SK-N-SH (cell line): ENCODE data around the gene LRRC8E. TPM values are rescaled to one million over a fixed set of nuclear protein-coding genes. Genes with fewer than 3 reads are reported as not detected.

Experiments
- CTCF ChIA-PET: fragments of 300-600, 350-600 bp; formaldehyde crosslinking; extraction: SDS; loops from one replicate; lab custom pipeline; 2021; lab: Yijun Ruan, JAX
- POLR2A ChIA-PET: fragments of 350-600 bp; sonication (Branson Sonifier 250); formaldehyde crosslinking; extraction: SDS; loops from one replicate; lab custom pipeline; 2020; ENCODE audit warnings: antibody characterized with exemption, inconsistent platforms; lab: Yijun Ruan, JAX
- DNase-seq: peaks from one replicate; pipeline ENCODE4 v3.0.0; 2012
- H2AFZ ChIP-seq: fragments of 200-600 bp; sonication (generic); 2 replicates; pipeline ENCODE4 v1.8.1; 2016; ENCODE audit warnings: antibody characterized with exemption, mild to moderate bottlenecking, low read depth
- H3F3A ChIP-seq: fragments of 200-600 bp; sonication (generic); replicated peaks from 2 replicates; pipeline ENCODE3; 2016; ENCODE audit warnings: antibody characterized with exemption, mild to moderate bottlenecking; ENCODE audit not compliant: insufficient read depth
- H3K27ac ChIP-seq, 2 experiments: fragments of 200-500 bp in 1 of 2; fragments of 200-600 bp in 1 of 2; sonication (Bioruptor generic) in 1 of 2; sonication (generic), shearing (Covaris generic) in 1 of 2; 2 replicates each; pipeline versions ENCODE4 v1.5.1 to v1.6.1; 2014 to 2016; ENCODE audit warnings: low read depth in 2 of 2, inconsistent platforms in 1 of 2, low read length in 1 of 2, mild to moderate bottlenecking in 1 of 2, mixed read lengths in 1 of 2
- H3K27me3 ChIP-seq: fragments of 200-600 bp; sonication (generic), shearing (Covaris generic); 2 replicates; pipeline ENCODE4 v1.6.1; 2016; ENCODE audit warnings: mixed run types; ENCODE audit not compliant: insufficient read depth
- H3K36me3 ChIP-seq, 2 experiments: fragments of 200-500 bp in 1 of 2; fragments of 200-600 bp in 1 of 2; sonication (Bioruptor generic) in 1 of 2; sonication (generic) in 1 of 2; replicated peaks in 1 of 2; 2 replicates each; pipeline versions ENCODE3 to v1.5.1; 2014 to 2016; ENCODE audit warnings: low read length in 1 of 2, mild to moderate bottlenecking in 1 of 2; ENCODE audit not compliant: insufficient read depth in 2 of 2, control insufficient read depth in 1 of 2
- H3K4me1 ChIP-seq, 2 experiments: fragments of 200-500 bp in 1 of 2; fragments of 200-600 bp in 1 of 2; sonication (Bioruptor generic) in 1 of 2; sonication (generic), shearing (Covaris generic) in 1 of 2; 2 replicates each; pipeline versions ENCODE4 v1.5.1 to v1.6.1; 2014 to 2016; ENCODE audit warnings: low read depth in 1 of 2, low read length in 1 of 2, mixed run types in 1 of 2; ENCODE audit not compliant: insufficient read depth in 2 of 2, control insufficient read depth in 1 of 2
- H3K4me2 ChIP-seq: fragments of 200-600 bp; sonication (generic), shearing (Covaris generic); 2 replicates; pipeline ENCODE4 v1.6.1; 2017; ENCODE audit warnings: mixed run types
- H3K4me3 ChIP-seq, 2 experiments: fragments of 200-500 bp in 1 of 2; fragments of 200-600 bp in 1 of 2; sonication (Bioruptor generic) in 1 of 2; sonication (generic), shearing (Covaris generic) in 1 of 2; 2 replicates each; pipeline versions ENCODE4 v1.5.1 to v1.8.1; 2014 to 2016; ENCODE audit warnings: low read depth in 2 of 2, inconsistent platforms in 1 of 2, low read length in 1 of 2, mild to moderate bottlenecking in 1 of 2, mixed read lengths in 1 of 2, moderate library complexity in 1 of 2
- H3K79me2 ChIP-seq: fragments of 200-600 bp; sonication (generic); 2 replicates; pipeline ENCODE4 v1.8.1; 2017; ENCODE audit warnings: mild to moderate bottlenecking; ENCODE audit not compliant: insufficient read depth
- H3K9ac ChIP-seq: fragments of 200-600 bp; sonication (generic); 2 replicates; pipeline ENCODE4 v1.6.1; 2017; ENCODE audit warnings: mixed run types
- H3K9me2 ChIP-seq: fragments of 200-600 bp; sonication (generic); 2 replicates; pipeline ENCODE4 v1.6.1; 2017; ENCODE audit warnings: mixed run types
- H3K9me3 ChIP-seq: fragments of 200-600 bp; sonication (generic); 2 replicates; pipeline ENCODE4 v1.6.1; 2017; ENCODE audit warnings: mixed run types, mild to moderate bottlenecking, moderate library complexity
- H4K20me1 ChIP-seq: fragments of 200-600 bp; sonication (generic); 2 replicates; pipeline ENCODE4 v1.6.1; 2017; ENCODE audit warnings: mild to moderate bottlenecking, mixed run types; ENCODE audit not compliant: insufficient read depth
- ELF1 ChIP-seq: IDR thresholded peaks from 2 replicates; pipeline ENCODE4 v1.4.0; 2012
- EZH2phosphoT487 ChIP-seq: fragments of 200-600 bp; sonication (generic); IDR thresholded peaks from 2 replicates; pipeline ENCODE4 v1.6.1; 2017; ENCODE audit warnings: low read depth, mixed run types, mild to moderate bottlenecking, antibody characterized with exemption, moderate library complexity, borderline replicate concordance
- TAF1 ChIP-seq: IDR thresholded peaks from 2 replicates; pipeline ENCODE4 v1.6.1; 2012; ENCODE audit warnings: low read depth, mild to moderate bottlenecking, low read length, moderate library complexity, borderline replicate concordance
- WGBS: methylation state at CpG from one replicate; pipeline ENCODE4 v1.1.6; 2017; ENCODE audit warnings: low lambda C conversion rate; 5-methylcytosine and 5-hydroxymethylcytosine counted together
- polyA plus RNA-seq, 3 experiments: library from polyadenylated mRNA; depleted of rRNA; stranded (reverse); fragments of >200 nt; gene quantifications; 2 replicates each; pipeline ENCODE4 v1.2.3, GENCODE V29; 2012
- TF ChIP-seq, protein P1 (sequence below): IDR thresholded peaks from 2 replicates; pipeline ENCODE4 v1.6.1; 2012; ENCODE audit warnings: mild to moderate bottlenecking, low read depth, low read length, moderate library complexity
- TF ChIP-seq, protein P2 (sequence below): fragments of 200-600 bp; sonication (generic); IDR thresholded peaks from 2 replicates; pipeline ENCODE4 v1.6.1; 2017; ENCODE audit warnings: antibody characterized with exemption, mild to moderate bottlenecking, moderate library complexity

LRRC8E gene
- polyA plus RNA-seq, 1 of the 3 experiments (the other 2 are of a cell fraction): 0.02 TPM

- Histone ChIP-seq H3K36me3 (no peaks in the 10 kb centered on the region), H3K9me3 (no peaks in the 10 kb centered on the region), H3K9ac (no peak overlapping the region), H3K9me2 (no peaks in the 10 kb centered on the region), H3K4me3 (no peak overlapping the region), H3K27me3 (no peaks in the 10 kb centered on the region; the same call in 1 of the 2 replicates), H4K20me1 (no peaks in the 10 kb centered on the region), H3K27ac (no peak overlapping the region), H3K79me2 (no peaks in the 10 kb centered on the region), H3K4me2 (no peak overlapping the region), H2AFZ (no peak overlapping the region), H3F3A (no peaks in the 10 kb centered on the region), H3K4me1 (no peaks in the 10 kb centered on the region)
- no peak for DNase-seq
- TF ChIP-seq, protein P1, sequence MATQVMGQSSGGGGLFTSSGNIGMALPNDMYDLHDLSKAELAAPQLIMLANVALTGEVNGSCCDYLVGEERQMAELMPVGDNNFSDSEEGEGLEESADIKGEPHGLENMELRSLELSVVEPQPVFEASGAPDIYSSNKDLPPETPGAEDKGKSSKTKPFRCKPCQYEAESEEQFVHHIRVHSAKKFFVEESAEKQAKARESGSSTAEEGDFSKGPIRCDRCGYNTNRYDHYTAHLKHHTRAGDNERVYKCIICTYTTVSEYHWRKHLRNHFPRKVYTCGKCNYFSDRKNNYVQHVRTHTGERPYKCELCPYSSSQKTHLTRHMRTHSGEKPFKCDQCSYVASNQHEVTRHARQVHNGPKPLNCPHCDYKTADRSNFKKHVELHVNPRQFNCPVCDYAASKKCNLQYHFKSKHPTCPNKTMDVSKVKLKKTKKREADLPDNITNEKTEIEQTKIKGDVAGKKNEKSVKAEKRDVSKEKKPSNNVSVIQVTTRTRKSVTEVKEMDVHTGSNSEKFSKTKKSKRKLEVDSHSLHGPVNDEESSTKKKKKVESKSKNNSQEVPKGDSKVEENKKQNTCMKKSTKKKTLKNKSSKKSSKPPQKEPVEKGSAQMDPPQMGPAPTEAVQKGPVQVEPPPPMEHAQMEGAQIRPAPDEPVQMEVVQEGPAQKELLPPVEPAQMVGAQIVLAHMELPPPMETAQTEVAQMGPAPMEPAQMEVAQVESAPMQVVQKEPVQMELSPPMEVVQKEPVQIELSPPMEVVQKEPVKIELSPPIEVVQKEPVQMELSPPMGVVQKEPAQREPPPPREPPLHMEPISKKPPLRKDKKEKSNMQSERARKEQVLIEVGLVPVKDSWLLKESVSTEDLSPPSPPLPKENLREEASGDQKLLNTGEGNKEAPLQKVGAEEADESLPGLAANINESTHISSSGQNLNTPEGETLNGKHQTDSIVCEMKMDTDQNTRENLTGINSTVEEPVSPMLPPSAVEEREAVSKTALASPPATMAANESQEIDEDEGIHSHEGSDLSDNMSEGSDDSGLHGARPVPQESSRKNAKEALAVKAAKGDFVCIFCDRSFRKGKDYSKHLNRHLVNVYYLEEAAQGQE: no peak
- TF ChIP-seq, protein P2, sequence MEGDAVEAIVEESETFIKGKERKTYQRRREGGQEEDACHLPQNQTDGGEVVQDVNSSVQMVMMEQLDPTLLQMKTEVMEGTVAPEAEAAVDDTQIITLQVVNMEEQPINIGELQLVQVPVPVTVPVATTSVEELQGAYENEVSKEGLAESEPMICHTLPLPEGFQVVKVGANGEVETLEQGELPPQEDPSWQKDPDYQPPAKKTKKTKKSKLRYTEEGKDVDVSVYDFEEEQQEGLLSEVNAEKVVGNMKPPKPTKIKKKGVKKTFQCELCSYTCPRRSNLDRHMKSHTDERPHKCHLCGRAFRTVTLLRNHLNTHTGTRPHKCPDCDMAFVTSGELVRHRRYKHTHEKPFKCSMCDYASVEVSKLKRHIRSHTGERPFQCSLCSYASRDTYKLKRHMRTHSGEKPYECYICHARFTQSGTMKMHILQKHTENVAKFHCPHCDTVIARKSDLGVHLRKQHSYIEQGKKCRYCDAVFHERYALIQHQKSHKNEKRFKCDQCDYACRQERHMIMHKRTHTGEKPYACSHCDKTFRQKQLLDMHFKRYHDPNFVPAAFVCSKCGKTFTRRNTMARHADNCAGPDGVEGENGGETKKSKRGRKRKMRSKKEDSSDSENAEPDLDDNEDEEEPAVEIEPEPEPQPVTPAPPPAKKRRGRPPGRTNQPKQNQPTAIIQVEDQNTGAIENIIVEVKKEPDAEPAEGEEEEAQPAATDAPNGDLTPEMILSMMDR: no peak
- TF ChIP-seq TAF1 (no peak), ELF1 (no peak)
- WGBS: 67% methylated on average over 8 of the region's 8 CpGs
- POLR2A ChIA-PET: interaction anchor here (0.7 kb wide), 1 partner anchor 18 kb away, joined by 3 read pairs; no protein-coding TSS in a partner anchor
- CTCF ChIA-PET: no interaction called here
These were observed 2.5 kb upstream of the LRRC8E start for GRCh38 chr19:7885818-7886217.

- no peaks in the 10 kb centered on the region for H3F3A ChIP-seq
- POLR2A ChIA-PET: no interaction called here
These were observed 734 bp upstream of the LRRC8E start for GRCh38 chr19:7887408-7888144.

More at GRCh38 chr19:7887408-7888144, 734 bp upstream of the LRRC8E start:
- Histone ChIP-seq H2AFZ (no peak overlapping the region), H3K4me2 (no peak overlapping the region), H3K4me3 (no peak overlapping the region), H4K20me1 (no peaks in the 10 kb centered on the region), H3K27ac (no peak overlapping the region), H3K79me2 (no peaks in the 10 kb centered on the region), H3K36me3 (no peaks in the 10 kb centered on the region), H3K9me2 (no peaks in the 10 kb centered on the region), H3K27me3 (no peaks in the 10 kb centered on the region; the same call in 1 of the 2 replicates), H3K9ac (no peak overlapping the region), H3K9me3 (no peaks in the 10 kb centered on the region), H3K4me1 (no peaks in the 10 kb centered on the region)
- 83% methylated on average over 14 of the region's 16 CpGs for WGBS
- CTCF ChIA-PET: interaction anchor here (0.6 to 0.9 kb wide), 2 partner anchors 13 to 161 kb away, joined by 3 read pairs; no protein-coding TSS in a partner anchor
- no peak for TF ChIP-seq ELF1
- TF ChIP-seq EZH2phosphoT487: no peak
- no peak for DNase-seq
